Prostate gland (tissue), 2 donors: ENCODE results near the gene TFF2.

Experiments used
- CTCF ChIP-seq, 4 experiments: fragments of 200-600 bp in 2 of 4; fragments of 450-650 bp in 2 of 4; sonication (generic) in 2 of 4; IDR thresholded peaks; 1 replicate in 3 of 4; 2 replicates in 1 of 4; pipeline ENCODE4 v1.5.1; 2016 to 2019; ENCODE audit warnings: antibody characterized with exemption in 4 of 4, mild to moderate bottlenecking in 2 of 4, moderate library complexity in 2 of 4
- POLR2A ChIP-seq: fragments of 450-650 bp; IDR thresholded peaks from one replicate; pipeline ENCODE4 v1.6.1; 2016; ENCODE audit warnings: antibody characterized with exemption, mild to moderate bottlenecking
- POLR2AphosphoS5 ChIP-seq: sonication (generic); formaldehyde crosslinking; IDR thresholded peaks from one replicate; pipeline ENCODE4 v1.6.1; 2017; ENCODE audit warnings: antibody characterized with exemption

DNA sequence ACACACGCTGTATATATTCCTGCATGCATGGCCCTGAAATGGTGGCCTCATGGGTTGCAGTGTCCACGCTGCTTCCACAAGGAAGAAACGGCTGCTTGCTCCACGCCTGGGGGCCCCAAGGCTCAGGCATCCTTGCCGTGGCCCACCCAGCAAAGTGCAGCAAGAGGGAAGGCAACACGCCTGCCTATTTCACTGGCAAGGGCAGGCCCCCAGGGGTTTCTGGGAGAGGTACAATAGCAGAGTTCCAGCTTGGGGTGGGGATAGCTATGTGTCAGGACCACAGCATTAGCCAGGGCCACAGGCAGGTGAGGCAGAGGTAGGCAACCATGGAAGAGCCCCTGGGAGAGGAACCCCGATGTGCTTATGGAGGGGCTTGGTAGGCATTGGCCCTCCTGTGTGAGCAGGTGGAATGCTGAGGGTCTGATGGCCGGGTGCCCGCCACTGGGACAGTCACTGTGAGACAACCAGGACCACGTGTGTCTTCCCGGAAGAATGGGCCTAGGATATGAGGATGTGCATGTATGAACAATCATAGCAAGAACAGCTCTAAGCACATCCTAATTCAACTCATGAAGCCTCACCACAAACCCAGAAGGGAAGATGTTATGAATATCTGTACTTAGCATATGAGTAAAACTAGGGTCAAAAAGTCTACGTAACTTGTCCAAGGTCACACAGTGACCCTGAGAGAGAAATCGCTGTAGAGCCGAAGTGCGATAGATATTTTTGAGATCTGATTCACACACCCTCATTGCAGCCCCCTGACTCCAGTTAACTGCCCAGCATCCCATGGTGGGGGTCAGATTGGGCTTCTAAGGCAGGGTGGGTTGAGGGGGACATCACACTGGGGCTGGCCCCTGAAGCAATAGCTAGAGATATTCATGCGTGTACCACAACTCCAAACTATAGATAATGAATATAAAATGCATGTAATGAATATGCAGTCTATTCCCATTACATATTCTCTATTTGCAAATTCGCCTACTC is 11.8 kb downstream of the TFF2 start:
- TF ChIP-seq CTCF (IDR thresholded peaks at IDR 0.05) (no peak), POLR2A (no peak), POLR2AphosphoS5 (no peak)
